HepG2 (cell line): Measurements from ENCODE around the gene CHTF8. TPM values are rescaled to one million over a fixed set of nuclear protein-coding genes. Genes with fewer than 3 reads are reported as not detected.

Experiments
- ATAC-seq: fragments of 200-7000 bp; cut with Tn5 transposase; 3 replicates; pipeline ENCODE4 v1.9.1; 2020; ENCODE audit warnings: mild to moderate bottlenecking, moderate library complexity
- BruUV-seq: library from RNA; stranded (reverse); fragments of 400-500 nt; replicated peaks from 2 replicates; lab custom pipeline; 2021; lab: Mats Ljungman, UMichigan
- CTCF ChIA-PET: fragments of 300-600 bp; formaldehyde crosslinking; extraction: SDS; loops from one replicate; lab custom pipeline; 2021; ENCODE audit warnings: low total read pairs, inconsistent platforms, low intra/inter-chr PET ratio; lab: Yijun Ruan, JAX
- POLR2A ChIA-PET: fragments of 350-600 bp; sonication (Branson Sonifier 250); formaldehyde crosslinking; loops from one replicate; lab custom pipeline; 2020; ENCODE audit warnings: antibody characterized with exemption, inconsistent platforms; lab: Yijun Ruan, JAX
- DNase-seq: peaks from one replicate; pipeline ENCODE4 v3.0.0-alpha.2; 2015; ENCODE audit warnings: low spot score
- FAIRE-seq: peaks from 3 replicates; lab custom pipeline; 2011; peaks lifted over from hg19 to GRCh38; lab: Jason Lieb, UNC
- H2AFZ ChIP-seq: one replicate; pipeline ENCODE4 v1.6.1; 2011; ENCODE audit warnings: low read length, inconsistent platforms
- H3K27ac ChIP-seq: fragments of 300-600 bp; 3 replicates; pipeline ENCODE4 v1.8.0; 2011; ENCODE audit warnings: mixed run types, mild to moderate bottlenecking, mixed read lengths, low read length, inconsistent platforms; ENCODE audit not compliant: insufficient read depth; ENCODE audit errors: extremely low read length
- H3K27me3 ChIP-seq, 2 experiments: fragments of 200-600 bp in 1 of 2; 2 replicates in 1 of 2; 3 replicates in 1 of 2; pipeline versions ENCODE4 v1.6.0 to v1.8.0; 2011; ENCODE audit warnings: low read length in 2 of 2, mild to moderate bottlenecking in 2 of 2, moderate library complexity in 2 of 2, inconsistent platforms in 1 of 2; ENCODE audit not compliant: insufficient read depth in 2 of 2, control insufficient read depth in 1 of 2
- H3K36me3 ChIP-seq, 2 experiments: fragments of 200-600 bp in 1 of 2; replicated peaks in 1 of 2; 2 replicates in 1 of 2; 3 replicates in 1 of 2; pipeline versions ENCODE4 v1.5.1 to v1.8.0; 2011; ENCODE audit warnings: low read length in 2 of 2, inconsistent platforms in 1 of 2; ENCODE audit not compliant: insufficient read depth in 2 of 2, control insufficient read depth in 1 of 2
- H3K4me1 ChIP-seq: 2 replicates; pipeline ENCODE4 v1.5.1; 2012; ENCODE audit warnings: low read length, inconsistent platforms; ENCODE audit not compliant: insufficient read depth
- H3K4me2 ChIP-seq: 2 replicates; pipeline ENCODE4 v1.6.0; 2011; ENCODE audit warnings: low read depth, low read length, inconsistent platforms
- H3K4me3 ChIP-seq, 3 experiments: fragments of 200-600 bp in 1 of 3; sonication (generic), shearing (Covaris generic) in 1 of 3; replicated peaks in 1 of 3; 2 replicates each; pipeline ENCODE4 v1.5.1; 2011 to 2016; ENCODE audit warnings: low read length in 3 of 3, inconsistent platforms in 2 of 3, low read depth in 2 of 3, mild to moderate bottlenecking in 2 of 3, control low read depth in 1 of 3, mixed read lengths in 1 of 3; ENCODE audit not compliant: insufficient read depth in 1 of 3
- H3K79me2 ChIP-seq: one replicate; pipeline ENCODE4 v1.6.1; 2011; ENCODE audit warnings: low read length, inconsistent platforms; ENCODE audit not compliant: insufficient read depth
- H3K9ac ChIP-seq: 2 replicates; pipeline ENCODE4 v1.6.0; 2011; ENCODE audit warnings: mild to moderate bottlenecking, low read depth, low read length, inconsistent platforms; ENCODE audit not compliant: insufficient read depth
- H3K9me3 ChIP-seq: 2 replicates; pipeline ENCODE4 v1.5.1; 2012; ENCODE audit warnings: mild to moderate bottlenecking, low read length
- H4K20me1 ChIP-seq: 2 replicates; pipeline ENCODE4 v1.6.0; 2011; ENCODE audit warnings: inconsistent platforms, mild to moderate bottlenecking, low read length, moderate library complexity; ENCODE audit not compliant: insufficient read depth
- MEIS2 ChIP-seq: sonication (generic); formaldehyde crosslinking; IDR thresholded peaks from 2 replicates; pipeline ENCODE4 v1.9.0; 2021; ENCODE audit warnings: mild to moderate bottlenecking, missing genetic modification reagents
- MTF1 ChIP-seq: sonication (generic); formaldehyde crosslinking; IDR thresholded peaks from 2 replicates; pipeline ENCODE4 v1.5.0; 2020; ENCODE audit warnings: missing genetic modification reagents
- PHF21A ChIP-seq: sonication (generic); formaldehyde crosslinking; IDR thresholded peaks from 2 replicates; pipeline ENCODE4 v1.5.0; 2020; ENCODE audit warnings: mild to moderate bottlenecking, missing genetic modification reagents
- ZKSCAN1 ChIP-seq: fragments of 150-350 bp; IDR thresholded peaks from 2 replicates; pipeline ENCODE4 v1.6.1; 2014; ENCODE audit warnings: low read length
- ZNF451 ChIP-seq: sonication (generic); formaldehyde crosslinking; IDR thresholded peaks from 2 replicates; pipeline ENCODE4 v1.5.0; 2020; ENCODE audit warnings: mild to moderate bottlenecking, missing genetic modification reagents
- ZNF558 ChIP-seq: sonication (generic); formaldehyde crosslinking; IDR thresholded peaks from 2 replicates; pipeline ENCODE4 v1.9.0; 2022; ENCODE audit warnings: mild to moderate bottlenecking, missing genetic modification reagents, borderline replicate concordance
- ZNF569 ChIP-seq: sonication (generic); formaldehyde crosslinking; IDR thresholded peaks from 2 replicates; pipeline ENCODE4 v1.5.0; 2020; ENCODE audit warnings: mild to moderate bottlenecking, missing genetic modification reagents, moderate library complexity, borderline replicate concordance
- ZNF614 ChIP-seq: IDR thresholded peaks from 2 replicates; pipeline ENCODE4 v1.6.1; 2018; ENCODE audit warnings: missing biosample characterization, missing genetic modification reagents, inconsistent platforms, borderline replicate concordance
- ZNF713 ChIP-seq: sonication (generic); formaldehyde crosslinking; IDR thresholded peaks from 2 replicates; pipeline ENCODE4 v1.4.0; 2020; ENCODE audit warnings: mild to moderate bottlenecking, missing genetic modification reagents
- WGBS: methylation state at CpG from one replicate; pipeline ENCODE4 v1.1.6; 2017; ENCODE audit warnings: low lambda C conversion rate; 5-methylcytosine and 5-hydroxymethylcytosine counted together
- in situ Hi-C: cut with HindIII; loops from 2 replicates; pipeline ENCODE4 v1.10.0; 2017; ENCODE audit warnings: low pct_unique_long_range_greater_than_20kb; ENCODE audit not compliant: extremely low pct_ligation_motif_present
- intact Hi-C: fragments of 100-400 bp; cut with micrococcal nuclease; formaldehyde crosslinking; loops from one replicate; pipeline ENCODE4 v1.10.0; 2022; ENCODE audit not compliant: unreplicated experiment
- polyA plus RNA-seq, 8 experiments: library from polyadenylated mRNA; depleted of rRNA in 3 of 8; stranded (reverse) in 7 of 8; unstranded in 1 of 8; fragments of >200 nt; fragmentation: Illumina TruSeq in 4 of 8; extraction: Trizol in 4 of 8; gene quantifications; 2 replicates each; pipeline versions ENCODE4 v1.2.1 to v1.2.3, GENCODE V29; 2011 to 2016; ENCODE audit warnings: low read depth in 4 of 8, missing spikeins in 1 of 8, mixed read lengths in 1 of 8; ENCODE audit not compliant: insufficient read depth in 1 of 8
- total RNA-seq, 5 experiments: library from RNA; depleted of rRNA; stranded (reverse); fragments of >200 nt; fragmentation: Illumina TruSeq; extraction: Trizol; gene quantifications; 2 replicates each; pipeline ENCODE4 v1.2.3, GENCODE V29; 2016; ENCODE audit warnings: low read depth in 1 of 5
- TF ChIP-seq, protein P1 (sequence below): sonication (generic); formaldehyde crosslinking; IDR thresholded peaks from 2 replicates; pipeline ENCODE4 v1.4.0; 2020; ENCODE audit warnings: mild to moderate bottlenecking, missing genetic modification reagents
- TF ChIP-seq, protein P2 (sequence below): sonication (generic); formaldehyde crosslinking; IDR thresholded peaks from 2 replicates; pipeline ENCODE4 v1.5.0; 2020; ENCODE audit warnings: missing genetic modification reagents
- TF ChIP-seq, protein P3 (sequence below): sonication (generic); formaldehyde crosslinking; IDR thresholded peaks from 2 replicates; pipeline ENCODE4; 2020; ENCODE audit warnings: missing genetic modification reagents, mild to moderate bottlenecking, borderline replicate concordance

The CHTF8 gene
- total and polyA plus RNA-seq, 2 of the 13 experiments (the other 11 are each of a cell fraction or from before 2014, with no cell fraction given) = 37.2 to 67.5 TPM

DNA sequence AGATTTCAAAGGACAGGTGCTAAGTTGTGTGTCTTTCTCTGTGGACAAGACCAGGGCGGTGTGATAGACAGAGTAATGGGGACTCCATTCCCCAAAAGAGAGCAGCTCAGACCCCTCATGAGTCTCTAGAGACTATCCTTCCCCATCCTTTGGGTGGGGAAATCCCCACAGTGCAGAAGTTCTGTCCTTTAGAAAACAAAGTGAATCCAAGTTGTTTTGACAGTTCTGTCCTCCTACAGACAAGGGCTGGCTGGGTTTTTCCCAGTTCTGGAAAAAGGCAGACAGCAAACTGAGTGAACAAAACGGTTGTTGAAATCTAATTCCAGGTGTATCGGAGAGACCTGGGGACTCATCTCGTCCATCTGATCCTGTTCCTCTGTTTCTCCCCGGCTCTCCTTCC, 37.9 kb downstream of the CHTF8 start (continued):
- no peak for TF ChIP-seq ZKSCAN1
- TF ChIP-seq, protein P1, sequence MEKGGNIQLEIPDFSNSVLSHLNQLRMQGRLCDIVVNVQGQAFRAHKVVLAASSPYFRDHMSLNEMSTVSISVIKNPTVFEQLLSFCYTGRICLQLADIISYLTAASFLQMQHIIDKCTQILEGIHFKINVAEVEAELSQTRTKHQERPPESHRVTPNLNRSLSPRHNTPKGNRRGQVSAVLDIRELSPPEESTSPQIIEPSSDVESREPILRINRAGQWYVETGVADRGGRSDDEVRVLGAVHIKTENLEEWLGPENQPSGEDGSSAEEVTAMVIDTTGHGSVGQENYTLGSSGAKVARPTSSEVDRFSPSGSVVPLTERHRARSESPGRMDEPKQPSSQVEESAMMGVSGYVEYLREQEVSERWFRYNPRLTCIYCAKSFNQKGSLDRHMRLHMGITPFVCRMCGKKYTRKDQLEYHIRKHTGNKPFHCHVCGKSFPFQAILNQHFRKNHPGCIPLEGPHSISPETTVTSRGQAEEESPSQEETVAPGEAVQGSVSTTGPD = no peak

DNA sequence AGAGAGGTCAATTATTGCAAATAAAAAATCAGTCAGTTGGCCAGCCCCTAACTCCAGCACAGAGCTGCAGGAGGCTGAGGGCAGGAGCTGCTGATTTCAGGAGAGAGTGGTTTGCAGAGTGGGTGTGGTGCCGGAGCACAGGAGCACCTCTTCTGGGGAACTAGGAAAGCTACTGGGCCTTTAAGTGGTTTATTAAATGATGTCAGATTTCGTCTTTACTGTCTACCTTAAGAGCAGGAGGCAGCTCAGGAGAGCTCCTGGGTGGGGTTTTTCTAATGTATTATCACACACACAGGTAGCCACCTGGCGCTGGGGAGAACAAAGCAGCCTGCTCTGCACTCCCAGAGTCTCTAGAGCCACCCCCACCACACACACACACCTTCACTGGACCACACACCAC, 38.4 kb downstream of the CHTF8 start:
- H3K4me2 ChIP-seq = no peak overlapping the region
- DNase-seq = no peak
- no peaks in the 10 kb centered on the region for H3K27me3 ChIP-seq
- intact Hi-C loops (loop anchor here (10.0 kb wide), 1 partner anchor 59 kb away; no protein-coding TSS in a partner anchor), in situ Hi-C loops (no loop called here)
- no peaks in the 10 kb centered on the region for H4K20me1 ChIP-seq
- TF ChIP-seq ZNF558 (no peak), ZNF569 (CRISPR knock-in tag) (no peak), MTF1 (no peak), MEIS2 (no peak), ZNF713 (CRISPR knock-in tag) (no peak), ZNF451 (no peak), PHF21A (CRISPR knock-in tag) (no peak), ZNF614 (CRISPR knock-in tag) (no peak)
- TF ChIP-seq, protein P2, sequence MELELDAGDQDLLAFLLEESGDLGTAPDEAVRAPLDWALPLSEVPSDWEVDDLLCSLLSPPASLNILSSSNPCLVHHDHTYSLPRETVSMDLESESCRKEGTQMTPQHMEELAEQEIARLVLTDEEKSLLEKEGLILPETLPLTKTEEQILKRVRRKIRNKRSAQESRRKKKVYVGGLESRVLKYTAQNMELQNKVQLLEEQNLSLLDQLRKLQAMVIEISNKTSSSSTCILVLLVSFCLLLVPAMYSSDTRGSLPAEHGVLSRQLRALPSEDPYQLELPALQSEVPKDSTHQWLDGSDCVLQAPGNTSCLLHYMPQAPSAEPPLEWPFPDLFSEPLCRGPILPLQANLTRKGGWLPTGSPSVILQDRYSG (CRISPR knock-in tag) = no peak
- TF ChIP-seq, protein P3, sequence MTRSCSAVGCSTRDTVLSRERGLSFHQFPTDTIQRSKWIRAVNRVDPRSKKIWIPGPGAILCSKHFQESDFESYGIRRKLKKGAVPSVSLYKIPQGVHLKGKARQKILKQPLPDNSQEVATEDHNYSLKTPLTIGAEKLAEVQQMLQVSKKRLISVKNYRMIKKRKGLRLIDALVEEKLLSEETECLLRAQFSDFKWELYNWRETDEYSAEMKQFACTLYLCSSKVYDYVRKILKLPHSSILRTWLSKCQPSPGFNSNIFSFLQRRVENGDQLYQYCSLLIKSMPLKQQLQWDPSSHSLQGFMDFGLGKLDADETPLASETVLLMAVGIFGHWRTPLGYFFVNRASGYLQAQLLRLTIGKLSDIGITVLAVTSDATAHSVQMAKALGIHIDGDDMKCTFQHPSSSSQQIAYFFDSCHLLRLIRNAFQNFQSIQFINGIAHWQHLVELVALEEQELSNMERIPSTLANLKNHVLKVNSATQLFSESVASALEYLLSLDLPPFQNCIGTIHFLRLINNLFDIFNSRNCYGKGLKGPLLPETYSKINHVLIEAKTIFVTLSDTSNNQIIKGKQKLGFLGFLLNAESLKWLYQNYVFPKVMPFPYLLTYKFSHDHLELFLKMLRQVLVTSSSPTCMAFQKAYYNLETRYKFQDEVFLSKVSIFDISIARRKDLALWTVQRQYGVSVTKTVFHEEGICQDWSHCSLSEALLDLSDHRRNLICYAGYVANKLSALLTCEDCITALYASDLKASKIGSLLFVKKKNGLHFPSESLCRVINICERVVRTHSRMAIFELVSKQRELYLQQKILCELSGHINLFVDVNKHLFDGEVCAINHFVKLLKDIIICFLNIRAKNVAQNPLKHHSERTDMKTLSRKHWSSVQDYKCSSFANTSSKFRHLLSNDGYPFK = no peak
- TF ChIP-seq, all 625 proteins: peak for 0
- Histone ChIP-seq H3K9me3 (no peaks in the 10 kb centered on the region), H2AFZ (no peak overlapping the region), H3K9ac (no peak overlapping the region), H3K4me3 (no peak overlapping the region), H3K36me3 (no peaks in the 10 kb centered on the region), H3K79me2 (no peaks in the 10 kb centered on the region), H3K4me1 (peaks cover 34% of the 10 kb centered on the region), H3K27ac (no peak overlapping the region)
- WGBS = 44% methylated on average over 3 of the region's 3 CpGs
- CTCF ChIA-PET = no interaction called here
- no TSS peak for BruUV-seq
- no peak for ATAC-seq
- FAIRE-seq = no peak
- POLR2A ChIA-PET = no interaction called here
